B cell (primary cell): ENCODE measurements around the gene GPR160. TPM values are rescaled to one million over a fixed set of nuclear protein-coding genes. Genes with fewer than 3 reads are reported as not detected.
A peak's percentile ranks its signal among the peaks of the same experiment; 100 is the strongest.

Source experiments
- ATAC-seq: fragments of 200-7000 bp; cut with Tn5 transposase; one replicate; pipeline ENCODE4 v1.10.0; 2021; ENCODE audit warnings: low read depth, mild to moderate bottlenecking, moderate number of reproducible peaks, moderate library complexity
- CTCF ChIA-PET: fragments of 350-600 bp; sonication (Branson Sonifier 250); formaldehyde crosslinking; loops from one replicate; lab custom pipeline; 2021; ENCODE audit warnings: antibody characterized with exemption, inconsistent platforms; lab: Charles Lee
- POLR2A ChIA-PET: fragments of 350-600 bp; sonication (Branson Sonifier 250); formaldehyde crosslinking; loops from one replicate; lab custom pipeline; 2021; ENCODE audit warnings: antibody characterized with exemption; lab: Charles Lee
- DNase-seq: peaks from one replicate; pipeline ENCODE4 v3.0.0; 2013
- H2AFZ ChIP-seq: 2 replicates; pipeline ENCODE4 v1.6.1; 2012; ENCODE audit warnings: mild to moderate bottlenecking, low read depth, low read length; ENCODE audit not compliant: insufficient read depth, poor library complexity, severe bottlenecking
- H3K27ac ChIP-seq, 2 donors: 1 replicate in 1 of 2; 2 replicates in 1 of 2; pipeline ENCODE4 v1.5.1; 2012 to 2013; ENCODE audit warnings: low read length in 2 of 2, mild to moderate bottlenecking in 2 of 2, moderate library complexity in 1 of 2
- H3K27me3 ChIP-seq, 4 experiments: fragments of 200-600 bp in 1 of 4; sonication (generic) in 1 of 4; replicated peaks in 1 of 4; 1 replicate in 2 of 4; 2 replicates in 2 of 4; pipeline versions ENCODE4 v1.6.1 to v1.7.0; 2013 to 2016; ENCODE audit warnings: low read length in 3 of 4, mild to moderate bottlenecking in 2 of 4, mixed read lengths in 1 of 4, moderate library complexity in 1 of 4; ENCODE audit not compliant: insufficient read depth in 4 of 4, control insufficient read depth in 3 of 4; ENCODE audit errors: control extremely low read depth in 1 of 4
- H3K36me3 ChIP-seq, 2 experiments: replicated peaks in 1 of 2; 1 replicate in 1 of 2; 2 replicates in 1 of 2; pipeline versions ENCODE4 v1.6.1 to v1.7.1; 2013; ENCODE audit warnings: low read length in 1 of 2; ENCODE audit not compliant: insufficient read depth in 2 of 2, control insufficient read depth in 1 of 2; ENCODE audit errors: control extremely low read depth in 1 of 2, extremely low read depth in 1 of 2
- H3K4me1 ChIP-seq, 2 donors: fragments of 200-600 bp in 1 of 2; sonication (generic) in 1 of 2; 1 replicate in 1 of 2; 2 replicates in 1 of 2; pipeline versions ENCODE4 v1.5.1 to v1.6.1; 2013 to 2017; ENCODE audit warnings: low read length in 2 of 2; ENCODE audit not compliant: control insufficient read depth in 2 of 2, insufficient read depth in 2 of 2
- H3K4me2 ChIP-seq: replicated peaks from 2 replicates; pipeline ENCODE3; 2012; ENCODE audit warnings: mild to moderate bottlenecking, low read depth, low read length; ENCODE audit not compliant: poor library complexity, severe bottlenecking
- H3K4me3 ChIP-seq, 5 experiments: fragments of 200-600 bp in 1 of 5; sonication (generic) in 1 of 5; 1 replicate in 3 of 5; 2 replicates in 2 of 5; pipeline versions ENCODE4 v1.5.1 to v1.7.0; 2011 to 2016; ENCODE audit warnings: low read length in 4 of 5, mild to moderate bottlenecking in 4 of 5, low read depth in 2 of 5, control low read depth in 1 of 5, moderate library complexity in 1 of 5; ENCODE audit not compliant: insufficient read depth in 1 of 5; ENCODE audit errors: control extremely low read depth in 1 of 5, extremely low read depth in 1 of 5
- H3K79me2 ChIP-seq: fragments of 200-600 bp; sonication (generic); one replicate; pipeline ENCODE4 v1.6.0; 2016; ENCODE audit warnings: low read length; ENCODE audit not compliant: control insufficient read depth, insufficient read depth
- H3K9ac ChIP-seq: fragments of 200-600 bp; sonication (generic); 2 replicates; pipeline ENCODE4 v1.6.1; 2017; ENCODE audit warnings: mild to moderate bottlenecking, low read length, moderate library complexity
- H3K9me3 ChIP-seq, 3 donors: one replicate each; pipeline versions ENCODE4 v1.6.1 to v1.7.1; 2013; ENCODE audit warnings: low read length in 2 of 3; ENCODE audit not compliant: control insufficient read depth in 2 of 3, insufficient read depth in 1 of 3; ENCODE audit errors: control extremely low read depth in 1 of 3
- H4K20me1 ChIP-seq: 2 replicates; pipeline ENCODE4 v1.6.0; 2012; ENCODE audit warnings: mild to moderate bottlenecking, low read length; ENCODE audit not compliant: insufficient read depth, control insufficient read depth, poor library complexity, severe bottlenecking
- H3K27ac Mint-ChIP-seq: one replicate; pipeline ENCODE4 v1.8.0; 2021; ENCODE audit warnings: mixed read lengths
- H3K27me3 Mint-ChIP-seq: one replicate; pipeline ENCODE4 v1.8.0; 2021; ENCODE audit warnings: mixed read lengths
- H3K4me1 Mint-ChIP-seq: one replicate; pipeline ENCODE4 v1.8.0; 2021; ENCODE audit warnings: mixed read lengths
- H3K4me3 Mint-ChIP-seq: one replicate; pipeline ENCODE4 v1.8.0; 2021; ENCODE audit warnings: mixed read lengths
- H3K9me3 Mint-ChIP-seq: one replicate; pipeline ENCODE4 v1.8.0; 2022; ENCODE audit warnings: mixed read lengths; ENCODE audit not compliant: insufficient read depth
- CTCF ChIP-seq: fragments of 200-600 bp; IDR thresholded peaks from one replicate; pipeline ENCODE4 v1.8.0; 2022; ENCODE audit warnings: antibody characterized with exemption, mild to moderate bottlenecking
- EZH2 ChIP-seq: IDR thresholded peaks from 2 replicates; pipeline ENCODE4 v1.6.1; 2012; ENCODE audit warnings: borderline replicate concordance, low read depth, mild to moderate bottlenecking, moderate library complexity, low read length; ENCODE audit not compliant: insufficient read depth, poor library complexity, severe bottlenecking
- WGBS: methylation state at CpG from one replicate; pipeline ENCODE4 v1.1.5; 2013; ENCODE audit warnings: missing lambda C conversion rate; ENCODE audit not compliant: insufficient coverage; 5-methylcytosine and 5-hydroxymethylcytosine counted together
- intact Hi-C: fragments of 100-400 bp; cut with micrococcal nuclease; formaldehyde crosslinking; loops from one replicate; pipeline ENCODE4 v1.10.0; 2022
- polyA plus RNA-seq: library from polyadenylated mRNA; depleted of rRNA; stranded (reverse); fragments of >200 nt; gene quantifications from 2 replicates; pipeline ENCODE4 v1.2.3, GENCODE V29; 2012
- total RNA-seq, 2 donors: library from RNA; stranded (reverse); fragments of 120-200 nt in 1 of 2; gene quantifications; 1 replicate in 1 of 2; 2 replicates in 1 of 2; pipeline versions ENCODE4 v1.2.3 to v1.2.4, GENCODE V29; 2013 to 2022

The GPR160 gene
- total and polyA plus RNA-seq, 2 donors (not counting 1 experiment from before 2014, with no cell fraction given): 17.4 to 17.5 TPM

GRCh38 chr3:170092907-170093306 lies 55.1 kb downstream of the GPR160 start:
- Histone ChIP-seq H3K27ac (no peak overlapping the region), H3K4me2 (no peak overlapping the region), H3K27me3 (no peaks in the 10 kb centered on the region), H4K20me1 (peaks cover 6% of the 10 kb centered on the region), H2AFZ (no peak overlapping the region), H3K4me3 (no peak overlapping the region), H3K9me3 (no peaks in the 10 kb centered on the region), H3K4me1 (no peaks in the 10 kb centered on the region), H3K79me2 (no peaks in the 10 kb centered on the region), H3K36me3 (peaks cover 18 to 69% of the 10 kb centered on the region in 2 experiments), H3K9ac (no peak overlapping the region)
- peak overlapping the region; percentile 41 for H3K27ac Mint-ChIP-seq
- ChIA-PET CTCF (no interaction called here), POLR2A (no interaction called here)
- DNase-seq (no peak), ATAC-seq (no peak)
- 100% methylated on average over 1 of the region's 3 CpGs for WGBS
- TF ChIP-seq EZH2 (no peak), CTCF (no peak)
- H3K4me1 Mint-ChIP-seq: no peaks in the 10 kb centered on the region
- H3K9me3 Mint-ChIP-seq: no peaks in the 10 kb centered on the region
- H3K27me3 Mint-ChIP-seq: no peaks in the 10 kb centered on the region
- intact Hi-C loops: no loop called here
- no peak overlapping the region for H3K4me3 Mint-ChIP-seq

DNA sequence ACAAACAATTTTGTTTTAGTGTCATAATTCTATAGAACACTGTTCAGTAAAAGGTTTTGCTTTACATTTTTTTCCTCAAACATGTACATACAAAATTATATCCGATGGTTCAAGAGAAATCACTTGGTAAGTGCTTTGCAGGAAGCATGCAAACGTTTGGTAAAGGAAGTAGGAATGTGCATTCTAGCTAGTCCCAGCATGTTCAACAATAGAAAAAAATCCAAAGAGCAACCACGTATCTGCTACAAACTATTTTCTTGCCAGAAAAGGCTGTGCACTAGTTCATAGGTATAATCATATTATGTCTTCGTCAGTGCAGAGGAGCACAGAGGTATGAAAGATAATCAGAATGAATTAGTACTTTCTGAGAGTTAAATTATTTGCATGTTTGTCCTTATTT lies 58.0 kb downstream of the GPR160 start:
- Histone ChIP-seq H3K4me3 (no peak overlapping the region), H3K9ac (no peak overlapping the region), H3K79me2 (no peaks in the 10 kb centered on the region), H3K4me1 (no peaks in the 10 kb centered on the region), H3K36me3 (peaks cover 23 to 79% of the 10 kb centered on the region in 2 experiments), H2AFZ (no peak overlapping the region), H3K4me2 (no peak overlapping the region), H3K27ac (no peak overlapping the region), H3K27me3 (no peaks in the 10 kb centered on the region), H4K20me1 (peaks cover 6% of the 10 kb centered on the region), H3K9me3 (peaks cover 0 to 1% (median 0%) of the 10 kb centered on the region in 3 donors)
- CTCF ChIA-PET: no interaction called here
- H3K4me3 Mint-ChIP-seq: no peak overlapping the region
- no peaks in the 10 kb centered on the region for H3K27me3 Mint-ChIP-seq
- ATAC-seq: no peak
- no peaks in the 10 kb centered on the region for H3K4me1 Mint-ChIP-seq
- DNase-seq: no peak
- H3K27ac Mint-ChIP-seq: no peak overlapping the region
- no peaks in the 10 kb centered on the region for H3K9me3 Mint-ChIP-seq
- no peak for TF ChIP-seq CTCF
- TF ChIP-seq EZH2: no peak
- no CpG with 5 or more reads among the region's 4 CpGs for WGBS
- intact Hi-C loops: no loop called here
- POLR2A ChIA-PET: no interaction called here
